ENCODE measurements around the gene FAM234B.

The FAM234B gene

DNA sequence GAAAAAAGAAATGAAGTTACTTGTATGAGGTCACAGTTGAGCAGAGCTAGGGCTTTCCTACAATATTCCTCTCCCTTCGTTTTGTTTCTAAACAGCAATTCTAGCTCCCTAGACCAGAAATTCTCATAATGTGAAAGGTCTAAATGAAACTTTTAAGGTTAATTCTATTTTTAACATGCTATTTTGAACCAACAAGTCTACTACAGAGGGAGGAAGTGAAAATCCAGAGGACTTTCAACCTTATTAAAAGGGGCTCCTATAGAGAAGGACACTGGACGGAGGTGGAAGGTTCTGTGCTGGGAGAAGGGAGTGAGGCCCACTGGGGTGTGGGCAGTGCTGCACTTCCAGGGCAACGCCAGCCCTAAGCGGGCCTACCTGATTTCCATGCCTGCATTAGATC is 45.9 kb downstream of the FAM234B start:
- DNase-seq (ENCODE audit: low read depth): no peak
- TF ChIP-seq, protein P1, sequence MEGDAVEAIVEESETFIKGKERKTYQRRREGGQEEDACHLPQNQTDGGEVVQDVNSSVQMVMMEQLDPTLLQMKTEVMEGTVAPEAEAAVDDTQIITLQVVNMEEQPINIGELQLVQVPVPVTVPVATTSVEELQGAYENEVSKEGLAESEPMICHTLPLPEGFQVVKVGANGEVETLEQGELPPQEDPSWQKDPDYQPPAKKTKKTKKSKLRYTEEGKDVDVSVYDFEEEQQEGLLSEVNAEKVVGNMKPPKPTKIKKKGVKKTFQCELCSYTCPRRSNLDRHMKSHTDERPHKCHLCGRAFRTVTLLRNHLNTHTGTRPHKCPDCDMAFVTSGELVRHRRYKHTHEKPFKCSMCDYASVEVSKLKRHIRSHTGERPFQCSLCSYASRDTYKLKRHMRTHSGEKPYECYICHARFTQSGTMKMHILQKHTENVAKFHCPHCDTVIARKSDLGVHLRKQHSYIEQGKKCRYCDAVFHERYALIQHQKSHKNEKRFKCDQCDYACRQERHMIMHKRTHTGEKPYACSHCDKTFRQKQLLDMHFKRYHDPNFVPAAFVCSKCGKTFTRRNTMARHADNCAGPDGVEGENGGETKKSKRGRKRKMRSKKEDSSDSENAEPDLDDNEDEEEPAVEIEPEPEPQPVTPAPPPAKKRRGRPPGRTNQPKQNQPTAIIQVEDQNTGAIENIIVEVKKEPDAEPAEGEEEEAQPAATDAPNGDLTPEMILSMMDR (conservative IDR thresholded peaks at IDR 0.05; ENCODE audit: low read length): no peak
- H3K4me3 ChIP-seq (ENCODE audit: low read length): no peak overlapping the region

GRCh38 chr12:13091832-13092231 is 47.7 kb downstream of the FAM234B start:
- DNase-seq (ENCODE audit: low read depth): no peak
- no peak overlapping the region for H3K4me3 ChIP-seq (ENCODE audit: low read length)
- TF ChIP-seq, protein P1 (conservative IDR thresholded peaks at IDR 0.05; ENCODE audit: low read length): no peak

DNA sequence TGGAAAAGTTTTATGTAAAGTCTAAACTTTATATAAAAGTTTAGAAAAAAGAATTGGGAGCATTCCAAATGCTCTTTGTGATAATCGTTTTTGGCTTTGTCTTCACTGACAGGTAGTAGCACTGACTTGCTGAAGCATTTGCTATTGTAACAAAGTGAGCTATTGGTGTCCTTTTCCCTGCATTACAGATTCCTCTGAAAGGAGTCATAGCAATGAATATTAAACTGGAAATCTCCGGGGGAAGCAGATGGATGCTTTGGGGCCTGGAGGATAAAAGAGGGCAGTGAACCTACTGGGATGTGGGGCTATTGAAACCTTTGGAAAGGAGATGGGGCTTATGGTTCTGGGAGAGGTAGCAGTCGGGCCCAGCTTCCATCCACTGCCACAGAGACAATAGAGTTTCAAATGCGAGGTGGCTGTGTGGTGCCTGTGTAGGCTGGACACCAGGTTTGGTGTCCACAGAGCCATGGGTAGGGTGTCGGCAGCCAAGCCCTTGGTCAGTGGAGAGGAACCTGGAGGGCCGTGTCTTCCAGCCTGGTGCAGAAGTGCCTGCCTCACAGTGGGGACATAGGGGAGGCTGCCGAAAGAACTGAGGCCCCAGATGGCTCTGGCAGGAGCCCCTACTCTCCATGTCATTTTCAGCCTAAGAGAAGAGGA is 49.1 kb downstream of the FAM234B start:
- H3K4me3 ChIP-seq (ENCODE audit: low read length): no peak overlapping the region
- TF ChIP-seq, protein P1 (conservative IDR thresholded peaks at IDR 0.05; ENCODE audit: low read length): no peak
- peak; percentile 50 for DNase-seq (ENCODE audit: low read depth)

DNA sequence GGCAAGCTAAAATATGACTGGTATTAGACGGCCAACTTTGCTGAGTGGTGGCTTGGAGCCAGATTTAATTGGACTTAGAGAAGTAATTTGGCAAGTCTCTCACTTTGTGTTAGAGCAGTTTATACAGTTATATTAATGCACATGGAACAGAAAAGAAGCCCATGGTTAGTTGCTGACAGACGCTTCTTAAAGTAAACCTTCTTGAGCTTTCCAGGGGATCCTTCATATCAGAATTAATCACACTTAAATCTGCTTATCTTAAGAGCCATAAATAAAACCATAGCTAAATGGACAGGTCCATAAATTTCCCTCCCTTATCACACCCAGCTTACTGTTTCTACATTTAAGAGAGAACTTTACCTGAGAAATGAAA is 49.7 kb downstream of the FAM234B start:
- no peak for DNase-seq (ENCODE audit: low read depth)
- TF ChIP-seq, protein P1 (conservative IDR thresholded peaks at IDR 0.05; ENCODE audit: low read length): no peak
- H3K4me3 ChIP-seq (ENCODE audit: low read length): no peak overlapping the region

GRCh38 chr12:13094367-13094766 is 50.2 kb downstream of the FAM234B start:
- no peak overlapping the region for H3K4me3 ChIP-seq (ENCODE audit: low read length)
- DNase-seq (ENCODE audit: low read depth): peak; percentile 86
- TF ChIP-seq, protein P1 (conservative IDR thresholded peaks at IDR 0.05; ENCODE audit: low read length): no peak

DNA sequence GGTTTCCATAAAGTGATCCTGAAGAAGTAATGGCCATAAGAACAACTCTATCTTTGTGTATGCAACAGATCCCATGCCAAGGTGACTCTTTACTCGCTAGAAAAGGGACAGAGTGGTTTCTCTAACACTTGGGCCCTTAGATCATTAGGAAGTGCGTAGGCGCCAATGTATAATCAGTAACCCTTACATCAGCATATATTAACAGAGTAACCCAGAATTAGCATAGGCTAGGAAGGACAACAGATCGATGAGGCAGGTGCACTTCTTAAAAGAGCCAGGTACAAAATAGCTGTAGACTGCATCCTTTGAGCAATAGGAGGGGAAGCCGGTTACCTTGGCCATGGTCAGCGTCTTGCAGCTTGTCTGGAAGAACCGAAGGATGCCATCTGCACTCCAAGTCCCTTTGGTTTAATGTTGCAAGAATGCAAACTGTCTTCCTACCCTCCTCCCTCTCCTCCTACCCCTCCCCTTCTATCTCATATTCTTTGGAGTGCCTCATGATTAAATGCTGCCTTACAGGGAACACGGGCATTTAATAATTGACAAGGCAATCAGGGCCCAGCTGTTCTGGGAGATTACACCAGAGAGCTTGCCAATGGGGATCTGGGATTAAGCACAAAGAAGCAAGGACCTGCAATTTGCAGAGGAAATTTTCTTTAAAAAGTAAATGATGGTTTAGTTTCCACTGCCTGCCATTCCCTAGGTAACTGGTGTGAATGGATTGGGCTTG is 51.2 kb downstream of the FAM234B start:
- TF ChIP-seq, protein P1 (conservative IDR thresholded peaks at IDR 0.05; ENCODE audit: low read length): no peak
- DNase-seq (ENCODE audit: low read depth): no peak
- no peak overlapping the region for H3K4me3 ChIP-seq (ENCODE audit: low read length)

- peak; percentile 44 for DNase-seq (ENCODE audit: low read depth)
- H3K4me3 ChIP-seq (ENCODE audit: low read length): peak overlapping the region; percentile 59
- TF ChIP-seq, protein P1 (conservative IDR thresholded peaks at IDR 0.05; ENCODE audit: low read length): no peak
Measured at GRCh38 chr12:13097491-13098011, 53.4 kb downstream of the FAM234B start.
